Body of pancreas (tissue), 4 donors: Measurements from ENCODE around the gene HSF4.
A peak's percentile ranks its signal among the peaks of the same experiment; 100 is the strongest.

ENCODE experiments used
- CTCF ChIP-seq, 7 experiments: fragments of 450-650 bp in 4 of 7; fragments of 200-600 bp in 3 of 7; sonication (generic) in 3 of 7; IDR thresholded peaks; one replicate each; pipeline ENCODE4 v1.5.1; 2016 to 2019; ENCODE audit warnings: antibody characterized with exemption in 7 of 7
- POLR2A ChIP-seq, 3 donors: fragments of 450-650 bp; IDR thresholded peaks; one replicate each; pipeline ENCODE4 v1.6.1; 2016; ENCODE audit warnings: antibody characterized with exemption in 3 of 3, mild to moderate bottlenecking in 2 of 3

GRCh38 chr16:67170168-67170948 lies 5.8 kb downstream of the HSF4 start, which contains the start of gene NOL3:
- TF ChIP-seq CTCF (IDR thresholded peaks at IDR 0.05) (peak in 1 of 7 experiments; percentile 27), POLR2A (IDR thresholded peaks at IDR 0.05) (peak; percentile 18 to 63 (median 60))
